HCT116 (cell line): ENCODE measurements around the gene PDE4D. TPM values are rescaled to one million over a fixed set of nuclear protein-coding genes. Genes with fewer than 3 reads are reported as not detected.
"Not testable (repeated sequence)": the region's sequence is repeated elsewhere in the genome, so short reads cannot be mapped to it uniquely, and the experiment has no call there.

Experiments used
- ATAC-seq: fragments of 200-7000 bp; cut with Tn5 transposase; 2 replicates; pipeline ENCODE4 v1.9.1; 2020; ENCODE audit warnings: mild to moderate bottlenecking, moderate library complexity
- BruUV-seq: library from RNA; stranded (reverse); fragments of 400-500 nt; replicated peaks from 2 replicates; lab custom pipeline; 2021; lab: Mats Ljungman, UMichigan
- CTCF ChIA-PET: fragments of 300-600 bp; sonication (Branson Sonifier 250); formaldehyde crosslinking; loops from one replicate; lab custom pipeline; 2021; ENCODE audit warnings: antibody characterized with exemption; lab: Charles Lee
- POLR2A ChIA-PET: fragments of 300-600, 350-600 bp; sonication (Branson Sonifier 250); formaldehyde crosslinking; loops from one replicate; lab custom pipeline; 2021; ENCODE audit warnings: antibody characterized with exemption; lab: Charles Lee
- RAD21 ChIA-PET, 2 experiments: fragments of 300-600 bp; sonication (Branson Sonifier 250); formaldehyde crosslinking; loops; one replicate each; lab custom pipeline; 2023; ENCODE audit warnings: low total read pairs in 2 of 2; ENCODE audit not compliant: uncharacterized antibody in 2 of 2, unreplicated experiment in 2 of 2, low non-redundant PET in 1 of 2; lab: Charles Lee
- DNase-seq: peaks from one replicate; pipeline ENCODE4 v3.0.0-alpha.2; 2010; ENCODE audit warnings: low read depth, low spot score
- H2AFZ ChIP-seq: fragments of 200-600 bp; shearing (Covaris generic), sonication (generic); 2 replicates; pipeline ENCODE4 v1.6.1; 2017; ENCODE audit warnings: low read depth, mixed run types, mixed read lengths, antibody characterized with exemption, low read length; ENCODE audit not compliant: poor library complexity, severe bottlenecking
- H3K27ac ChIP-seq: 2 replicates; pipeline ENCODE4 v1.5.1; 2012; ENCODE audit warnings: low read depth, low read length
- H3K27me3 ChIP-seq: fragments of 200-600 bp; sonication (generic); 2 replicates; pipeline ENCODE4 v1.6.1; 2016; ENCODE audit warnings: mixed run types, low read length, mixed read lengths; ENCODE audit not compliant: insufficient read depth
- H3K36me3 ChIP-seq, 2 experiments: fragments of 200-500 bp in 1 of 2; fragments of 200-600 bp in 1 of 2; sonication (Bioruptor generic) in 1 of 2; sonication (generic) in 1 of 2; 2 replicates each; pipeline versions ENCODE4 v1.5.1 to v1.6.1; 2014 to 2016; ENCODE audit warnings: low read length in 2 of 2, inconsistent platforms in 1 of 2, mixed read lengths in 1 of 2, mixed run types in 1 of 2; ENCODE audit not compliant: insufficient read depth in 2 of 2, control insufficient read depth in 1 of 2
- H3K4me1 ChIP-seq, 2 experiments: fragments of 200-600 bp in 1 of 2; sonication (generic) in 1 of 2; 2 replicates each; pipeline versions ENCODE4 v1.5.1 to v1.6.1; 2012 to 2017; ENCODE audit warnings: low read length in 2 of 2, inconsistent platforms in 1 of 2, mild to moderate bottlenecking in 1 of 2, mixed read lengths in 1 of 2, mixed run types in 1 of 2, moderate library complexity in 1 of 2; ENCODE audit not compliant: insufficient read depth in 2 of 2, control insufficient read depth in 1 of 2
- H3K4me2 ChIP-seq: fragments of 200-600 bp; sonication (generic); 2 replicates; pipeline ENCODE4 v1.6.1; 2017; ENCODE audit warnings: mixed run types, low read length, mixed read lengths
- H3K4me3 ChIP-seq, 2 experiments: fragments of 200-600 bp in 1 of 2; sonication (generic) in 1 of 2; replicated peaks in 1 of 2; 2 replicates each; pipeline ENCODE4 v1.5.1; 2011 to 2016; ENCODE audit warnings: low read length in 2 of 2, control low read depth in 1 of 2, low read depth in 1 of 2, mild to moderate bottlenecking in 1 of 2, mixed read lengths in 1 of 2, mixed run types in 1 of 2
- H3K79me2 ChIP-seq: fragments of 200-600 bp; sonication (generic); 2 replicates; pipeline ENCODE4 v1.6.1; 2017; ENCODE audit warnings: mild to moderate bottlenecking, mixed run types, low read length, moderate library complexity, mixed read lengths; ENCODE audit not compliant: insufficient read depth
- H3K9ac ChIP-seq: fragments of 200-600 bp; sonication (generic); 2 replicates; pipeline ENCODE4 v1.6.1; 2016; ENCODE audit warnings: low read length, mixed read lengths
- H3K9me2 ChIP-seq: fragments of 200-600 bp; sonication (generic), shearing (Covaris generic); 2 replicates; pipeline ENCODE4 v1.6.1; 2017; ENCODE audit warnings: mixed run types, mild to moderate bottlenecking, moderate library complexity; ENCODE audit not compliant: insufficient read depth
- H3K9me3 ChIP-seq, 2 experiments: fragments of 200-500 bp in 1 of 2; fragments of 200-600 bp in 1 of 2; sonication (Bioruptor generic) in 1 of 2; sonication (generic) in 1 of 2; 2 replicates each; pipeline ENCODE4 v1.6.1; 2014 to 2017; ENCODE audit warnings: low read length in 2 of 2, mixed read lengths in 2 of 2, inconsistent platforms in 1 of 2, low read depth in 1 of 2, mild to moderate bottlenecking in 1 of 2, mixed run types in 1 of 2, moderate library complexity in 1 of 2; ENCODE audit not compliant: control insufficient read depth in 1 of 2, insufficient read depth in 1 of 2
- H4K20me1 ChIP-seq: fragments of 200-600 bp; sonication (generic), shearing (Covaris generic); 2 replicates; pipeline ENCODE4 v1.6.1; 2017; ENCODE audit warnings: mixed run types, mild to moderate bottlenecking, moderate library complexity; ENCODE audit not compliant: insufficient read depth
- CBX3 ChIP-seq: IDR thresholded peaks from 2 replicates; pipeline ENCODE4 v1.6.1; 2012; ENCODE audit warnings: low read depth
- CEBPB ChIP-seq: IDR thresholded peaks from 2 replicates; pipeline ENCODE4 v1.6.1; 2012; ENCODE audit warnings: low read depth
- EGR1 ChIP-seq: IDR thresholded peaks from 2 replicates; pipeline ENCODE4 v1.6.1; 2012; ENCODE audit warnings: low read depth
- EZH2 ChIP-seq: fragments of 200-600 bp; sonication (generic); IDR thresholded peaks from 2 replicates; pipeline ENCODE4 v1.6.1; 2017; ENCODE audit warnings: antibody characterized with exemption, mixed run types
- EZH2phosphoT487 ChIP-seq: fragments of 200-600 bp; IDR thresholded peaks from 2 replicates; pipeline ENCODE4 v1.6.1; 2018; ENCODE audit warnings: antibody characterized with exemption, borderline replicate concordance
- FOSL1 ChIP-seq: IDR thresholded peaks from 2 replicates; pipeline ENCODE4 v1.6.1; 2012; ENCODE audit warnings: low read depth
- JUND ChIP-seq: IDR thresholded peaks from 2 replicates; pipeline ENCODE4 v1.6.1; 2012
- POLR2A ChIP-seq: IDR thresholded peaks from 2 replicates; pipeline ENCODE4 v1.7.0; 2011; ENCODE audit warnings: borderline replicate concordance; ENCODE audit not compliant: insufficient read depth, insufficient read length; ENCODE audit errors: extremely low read depth
- POLR2AphosphoS5 ChIP-seq: IDR thresholded peaks from 2 replicates; pipeline ENCODE4 v1.6.1; 2011; ENCODE audit warnings: mild to moderate bottlenecking, low read depth, low read length, moderate library complexity
- SP1 ChIP-seq: IDR thresholded peaks from 2 replicates; pipeline ENCODE4 v1.6.1; 2012; ENCODE audit warnings: low read depth
- SRF ChIP-seq: IDR thresholded peaks from 2 replicates; pipeline ENCODE4 v1.6.1; 2012; ENCODE audit warnings: low read depth
- TCF7L2 ChIP-seq: IDR thresholded peaks from 2 replicates; pipeline ENCODE4 v1.7.0; 2011; ENCODE audit warnings: borderline replicate concordance, inconsistent platforms; ENCODE audit not compliant: insufficient read depth, insufficient read length; ENCODE audit errors: extremely low read depth
- ZNF274 ChIP-seq: fragments of 200-500 bp; sonication (Bioruptor generic); IDR thresholded peaks from 2 replicates; pipeline ENCODE4 v1.6.1; 2014; ENCODE audit warnings: mild to moderate bottlenecking, low read depth, low read length, inconsistent platforms
- intact Hi-C: fragments of 100-400 bp; cut with micrococcal nuclease; formaldehyde crosslinking; loops from 2 replicates; pipeline ENCODE4 v1.10.0; 2022
- total RNA-seq: library from RNA; stranded (reverse); gene quantifications from one replicate; pipeline ENCODE4 v1.2.1, GENCODE V29; 2021; ENCODE audit not compliant: unreplicated experiment
- TF ChIP-seq, protein P1 (sequence below), 3 experiments: fragments of 200-600 bp in 1 of 3; sonication (generic) in 1 of 3; IDR thresholded peaks in 2 of 3; conservative IDR thresholded peaks in 1 of 3; 2 replicates each; pipeline ENCODE4 v1.5.1; 2012 to 2017; ENCODE audit warnings: low read depth in 2 of 3, low read length in 2 of 3, antibody characterized with exemption in 1 of 3, borderline replicate concordance in 1 of 3, control low read depth in 1 of 3, mild to moderate bottlenecking in 1 of 3, mixed read lengths in 1 of 3, mixed run types in 1 of 3, moderate library complexity in 1 of 3; ENCODE audit not compliant: insufficient read depth in 1 of 3
- TF ChIP-seq, protein P2 (sequence below): IDR thresholded peaks from 2 replicates; pipeline ENCODE4 v1.6.1; 2012
- TF ChIP-seq, protein P3 (sequence below): IDR thresholded peaks from 2 replicates; pipeline ENCODE4 v1.6.1; 2012; ENCODE audit warnings: low read depth
- TF ChIP-seq, protein P4 (sequence below): IDR thresholded peaks from 2 replicates; pipeline ENCODE4 v1.6.1; 2012

PDE4D gene
- total RNA-seq, 1 experiment from 2014 or later, result 1.1 TPM

DNA sequence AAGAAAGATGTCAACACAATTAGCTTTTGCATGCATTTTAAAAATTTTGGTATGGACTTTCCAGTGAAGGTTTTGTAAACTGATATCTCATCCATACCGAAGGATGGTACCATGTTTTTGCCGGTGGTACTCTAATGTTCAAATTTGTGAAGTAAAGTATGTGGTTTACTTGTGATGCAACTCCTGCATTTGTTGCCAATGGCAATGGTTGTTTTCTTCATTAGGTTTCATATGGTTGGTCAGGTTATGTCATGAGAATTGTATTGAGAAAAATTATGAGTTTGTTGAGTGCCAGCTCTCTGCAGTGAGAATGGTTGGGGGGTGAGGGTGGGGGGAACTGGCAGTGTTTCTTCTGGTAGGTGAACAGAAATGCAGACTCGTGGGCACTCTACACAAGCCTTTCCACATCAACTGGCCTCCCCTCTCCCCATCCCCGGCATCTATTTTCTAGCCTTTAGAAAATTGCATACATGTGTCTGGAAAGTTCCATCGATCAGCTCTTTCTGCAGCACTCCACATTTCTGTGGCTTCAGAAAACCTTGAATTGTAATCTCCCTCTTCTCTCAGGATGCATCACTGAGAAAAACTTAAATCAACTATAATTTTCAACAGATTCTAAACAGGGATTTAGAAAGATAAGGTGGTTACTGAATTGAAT is 107.7 kb downstream of the PDE4D start:
- H3K79me2 ChIP-seq, result no peaks in the 10 kb centered on the region
- H3K9ac ChIP-seq, result no peak overlapping the region
- no peaks in the 10 kb centered on the region for H3K36me3 ChIP-seq
- no peaks in the 10 kb centered on the region for H3K4me1 ChIP-seq
- RAD21 ChIA-PET, result interaction anchor here in 1 of 2 experiments (0.6 kb wide), 1 partner anchor 130 kb away, joined by 3 read pairs; no protein-coding TSS in a partner anchor
- no peaks in the 10 kb centered on the region for H3K9me3 ChIP-seq
- BruUV-seq, result no TSS peak
- CTCF ChIA-PET, result no interaction called here
- H2AFZ ChIP-seq, result no peak overlapping the region
- DNase-seq (no peak), ATAC-seq (no peak)
- no peaks in the 10 kb centered on the region for H4K20me1 ChIP-seq
- H3K4me3 ChIP-seq, result no peak overlapping the region
- H3K27me3 ChIP-seq, result peaks cover 21% of the 10 kb centered on the region; the same call in 1 of the 2 replicates
- POLR2A ChIA-PET, result no interaction called here
- no peak overlapping the region for H3K4me2 ChIP-seq
- TF ChIP-seq CEBPB (no peak), EGR1 (no peak), EZH2 (no peak), POLR2AphosphoS5 (no peak), CBX3 (no peak), JUND (no peak), SP1 (no peak), TCF7L2 (no peak), ZNF274 (no peak), POLR2A (no peak), FOSL1 (no peak), SRF (no peak), EZH2phosphoT487 (no peak)
- TF ChIP-seq, protein P1, sequence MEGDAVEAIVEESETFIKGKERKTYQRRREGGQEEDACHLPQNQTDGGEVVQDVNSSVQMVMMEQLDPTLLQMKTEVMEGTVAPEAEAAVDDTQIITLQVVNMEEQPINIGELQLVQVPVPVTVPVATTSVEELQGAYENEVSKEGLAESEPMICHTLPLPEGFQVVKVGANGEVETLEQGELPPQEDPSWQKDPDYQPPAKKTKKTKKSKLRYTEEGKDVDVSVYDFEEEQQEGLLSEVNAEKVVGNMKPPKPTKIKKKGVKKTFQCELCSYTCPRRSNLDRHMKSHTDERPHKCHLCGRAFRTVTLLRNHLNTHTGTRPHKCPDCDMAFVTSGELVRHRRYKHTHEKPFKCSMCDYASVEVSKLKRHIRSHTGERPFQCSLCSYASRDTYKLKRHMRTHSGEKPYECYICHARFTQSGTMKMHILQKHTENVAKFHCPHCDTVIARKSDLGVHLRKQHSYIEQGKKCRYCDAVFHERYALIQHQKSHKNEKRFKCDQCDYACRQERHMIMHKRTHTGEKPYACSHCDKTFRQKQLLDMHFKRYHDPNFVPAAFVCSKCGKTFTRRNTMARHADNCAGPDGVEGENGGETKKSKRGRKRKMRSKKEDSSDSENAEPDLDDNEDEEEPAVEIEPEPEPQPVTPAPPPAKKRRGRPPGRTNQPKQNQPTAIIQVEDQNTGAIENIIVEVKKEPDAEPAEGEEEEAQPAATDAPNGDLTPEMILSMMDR (IDR thresholded peaks at IDR 0.05 in 2 of 3, conservative IDR thresholded peaks at IDR 0.05 in 1 of 3; ENCODE audit: borderline replicate concordance in 1 of 3, insufficient read depth in 1 of 3, low read depth in 2 of 3, low read length in 2 of 3), result no peak
- TF ChIP-seq, protein P2, sequence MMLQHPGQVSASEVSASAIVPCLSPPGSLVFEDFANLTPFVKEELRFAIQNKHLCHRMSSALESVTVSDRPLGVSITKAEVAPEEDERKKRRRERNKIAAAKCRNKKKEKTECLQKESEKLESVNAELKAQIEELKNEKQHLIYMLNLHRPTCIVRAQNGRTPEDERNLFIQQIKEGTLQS, result no peak
- TF ChIP-seq, protein P3, sequence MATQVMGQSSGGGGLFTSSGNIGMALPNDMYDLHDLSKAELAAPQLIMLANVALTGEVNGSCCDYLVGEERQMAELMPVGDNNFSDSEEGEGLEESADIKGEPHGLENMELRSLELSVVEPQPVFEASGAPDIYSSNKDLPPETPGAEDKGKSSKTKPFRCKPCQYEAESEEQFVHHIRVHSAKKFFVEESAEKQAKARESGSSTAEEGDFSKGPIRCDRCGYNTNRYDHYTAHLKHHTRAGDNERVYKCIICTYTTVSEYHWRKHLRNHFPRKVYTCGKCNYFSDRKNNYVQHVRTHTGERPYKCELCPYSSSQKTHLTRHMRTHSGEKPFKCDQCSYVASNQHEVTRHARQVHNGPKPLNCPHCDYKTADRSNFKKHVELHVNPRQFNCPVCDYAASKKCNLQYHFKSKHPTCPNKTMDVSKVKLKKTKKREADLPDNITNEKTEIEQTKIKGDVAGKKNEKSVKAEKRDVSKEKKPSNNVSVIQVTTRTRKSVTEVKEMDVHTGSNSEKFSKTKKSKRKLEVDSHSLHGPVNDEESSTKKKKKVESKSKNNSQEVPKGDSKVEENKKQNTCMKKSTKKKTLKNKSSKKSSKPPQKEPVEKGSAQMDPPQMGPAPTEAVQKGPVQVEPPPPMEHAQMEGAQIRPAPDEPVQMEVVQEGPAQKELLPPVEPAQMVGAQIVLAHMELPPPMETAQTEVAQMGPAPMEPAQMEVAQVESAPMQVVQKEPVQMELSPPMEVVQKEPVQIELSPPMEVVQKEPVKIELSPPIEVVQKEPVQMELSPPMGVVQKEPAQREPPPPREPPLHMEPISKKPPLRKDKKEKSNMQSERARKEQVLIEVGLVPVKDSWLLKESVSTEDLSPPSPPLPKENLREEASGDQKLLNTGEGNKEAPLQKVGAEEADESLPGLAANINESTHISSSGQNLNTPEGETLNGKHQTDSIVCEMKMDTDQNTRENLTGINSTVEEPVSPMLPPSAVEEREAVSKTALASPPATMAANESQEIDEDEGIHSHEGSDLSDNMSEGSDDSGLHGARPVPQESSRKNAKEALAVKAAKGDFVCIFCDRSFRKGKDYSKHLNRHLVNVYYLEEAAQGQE, result no peak
- TF ChIP-seq, protein P4, sequence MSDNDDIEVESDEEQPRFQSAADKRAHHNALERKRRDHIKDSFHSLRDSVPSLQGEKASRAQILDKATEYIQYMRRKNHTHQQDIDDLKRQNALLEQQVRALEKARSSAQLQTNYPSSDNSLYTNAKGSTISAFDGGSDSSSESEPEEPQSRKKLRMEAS, result no peak
- intact Hi-C loops, result no loop called here
- no peaks in the 10 kb centered on the region for H3K9me2 ChIP-seq
- H3K27ac ChIP-seq, result no peak overlapping the region

DNA sequence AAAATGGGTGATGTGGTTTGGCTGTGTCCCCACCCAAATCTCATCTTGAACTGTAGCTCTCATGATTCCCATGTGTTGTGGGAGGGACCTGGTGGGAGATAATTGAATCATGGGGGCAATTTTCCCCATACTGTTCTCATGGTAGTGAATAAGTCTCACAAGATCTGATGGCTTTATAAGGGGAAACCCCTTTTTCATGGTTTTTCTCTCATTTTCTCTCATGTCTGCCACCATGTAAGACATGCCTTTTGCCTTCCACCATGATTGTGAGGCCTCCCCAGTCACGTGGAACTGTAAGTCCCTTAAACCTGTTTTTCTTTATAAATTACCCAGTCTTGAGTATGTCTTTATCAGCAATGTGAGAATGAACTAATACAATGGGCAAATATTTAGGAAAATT is 108.8 kb downstream of the PDE4D start:
- DNase-seq, H3K9ac ChIP-seq, H3K36me3 ChIP-seq, BruUV-seq, H3K4me3 ChIP-seq, RAD21 ChIA-PET, H3K4me1 ChIP-seq, ATAC-seq, H2AFZ ChIP-seq, intact Hi-C loops, H3K4me2 ChIP-seq, H3K79me2 ChIP-seq, H4K20me1 ChIP-seq, CTCF ChIA-PET, H3K27ac ChIP-seq, H3K9me3 ChIP-seq, POLR2A ChIA-PET, H3K9me2 ChIP-seq: not testable (repeated sequence)
- H3K27me3 ChIP-seq, result peaks cover 11% of the 10 kb centered on the region; the same call in 1 of the 2 replicates
